ENCODE results near the gene PLEKHJ1. TPM values are rescaled to one million over a fixed set of nuclear protein-coding genes. Genes with fewer than 3 reads are reported as not detected.

The PLEKHJ1 gene
- total and polyA plus RNA-seq, 9 of the 15 experiments (the other 6 are each of a cell fraction or from before 2014, with no cell fraction given): 1.5 to 188 (median 63.9) TPM

DNA sequence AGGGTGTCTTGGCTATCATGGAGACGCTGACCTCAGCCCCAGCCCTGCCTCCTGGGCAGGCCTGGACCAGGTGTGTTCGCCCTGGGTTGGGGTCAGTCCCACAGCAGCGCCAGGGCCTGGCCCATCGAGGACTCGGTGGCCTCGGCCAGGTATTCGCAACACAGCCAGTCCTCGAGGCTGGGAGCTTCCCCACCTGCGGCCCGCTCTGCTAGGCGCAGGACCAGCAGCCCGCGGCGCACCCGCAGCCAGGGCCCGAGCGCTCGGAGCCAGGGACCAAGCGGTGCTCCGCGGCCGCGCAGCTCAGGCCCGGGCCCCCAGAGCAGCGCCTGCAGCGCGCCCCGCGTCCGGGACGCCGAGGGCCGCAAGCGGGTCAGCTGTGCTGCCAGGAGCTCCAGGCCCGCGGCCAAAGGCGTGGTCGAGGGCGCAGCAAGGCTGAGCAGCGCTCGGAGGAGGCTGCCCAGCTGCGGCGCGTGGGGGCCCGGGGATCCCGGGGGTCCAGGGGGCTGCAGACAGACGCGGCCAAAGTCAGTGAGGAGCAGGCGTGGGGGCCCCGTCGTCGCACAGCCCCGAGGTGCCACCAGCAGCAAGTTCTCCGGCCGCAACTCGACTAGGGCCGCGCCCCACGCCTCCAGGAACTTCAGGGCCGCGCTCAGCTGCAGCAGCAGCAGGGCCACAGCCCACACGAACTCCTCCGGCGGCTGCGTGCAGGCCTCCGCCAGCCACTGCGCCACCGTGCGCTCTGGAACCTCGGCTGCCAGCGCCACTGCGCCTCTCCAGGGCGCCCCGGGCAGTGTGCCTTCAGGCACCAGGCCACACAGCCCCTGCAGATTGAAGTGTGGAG, 39.7 kb upstream of the PLEKHJ1 start (continued):
- TF ChIP-seq, protein P1, sequence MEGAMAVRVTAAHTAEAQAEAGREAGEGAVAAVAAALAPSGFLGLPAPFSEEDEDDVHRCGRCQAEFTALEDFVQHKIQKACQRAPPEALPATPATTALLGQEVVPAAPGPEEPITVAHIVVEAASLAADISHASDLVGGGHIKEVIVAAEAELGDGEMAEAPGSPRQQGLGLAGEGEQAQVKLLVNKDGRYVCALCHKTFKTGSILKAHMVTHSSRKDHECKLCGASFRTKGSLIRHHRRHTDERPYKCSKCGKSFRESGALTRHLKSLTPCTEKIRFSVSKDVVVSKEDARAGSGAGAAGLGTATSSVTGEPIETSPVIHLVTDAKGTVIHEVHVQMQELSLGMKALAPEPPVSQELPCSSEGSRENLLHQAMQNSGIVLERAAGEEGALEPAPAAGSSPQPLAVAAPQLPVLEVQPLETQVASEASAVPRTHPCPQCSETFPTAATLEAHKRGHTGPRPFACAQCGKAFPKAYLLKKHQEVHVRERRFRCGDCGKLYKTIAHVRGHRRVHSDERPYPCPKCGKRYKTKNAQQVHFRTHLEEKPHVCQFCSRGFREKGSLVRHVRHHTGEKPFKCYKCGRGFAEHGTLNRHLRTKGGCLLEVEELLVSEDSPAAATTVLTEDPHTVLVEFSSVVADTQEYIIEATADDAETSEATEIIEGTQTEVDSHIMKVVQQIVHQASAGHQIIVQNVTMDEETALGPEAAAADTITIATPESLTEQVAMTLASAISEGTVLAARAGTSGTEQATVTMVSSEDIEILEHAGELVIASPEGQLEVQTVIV (CRISPR knock-in tag; IDR thresholded peaks at IDR 0.05; ENCODE audit: borderline replicate concordance): no peak
- TF ChIP-seq ZNF507 (tag; conservative IDR thresholded peaks at IDR 0.05) (no peak), RBFOX2 (IDR thresholded peaks at IDR 0.05; ENCODE audit: low read depth, low read length) (peak; percentile 67), SLC30A9 (CRISPR knock-in tag; IDR thresholded peaks at IDR 0.05) (no peak), CBFA2T3 (IDR thresholded peaks at IDR 0.05) (no peak), FOS (IDR thresholded peaks at IDR 0.05; ENCODE audit: extremely low read depth, insufficient read length) (no peak), SAFB (IDR thresholded peaks at IDR 0.05; ENCODE audit: borderline replicate concordance, low read depth, low read length) (0 out of 2 replicates have a peak, but pooled peaks have one; percentile 12), NR4A1 (CRISPR knock-in tag; IDR thresholded peaks at IDR 0.05) (no peak), NR4A1 (tag; IDR thresholded peaks at IDR 0.05) (no peak), MCM5 (IDR thresholded peaks at IDR 0.05; ENCODE audit: low read depth) (no peak), NFYB (IDR thresholded peaks at IDR 0.05; ENCODE audit: extremely low read depth, insufficient read length) (no peak), MED1 (CRISPR knock-in tag; IDR thresholded peaks at IDR 0.05; ENCODE audit: borderline replicate concordance) (no peak), SETDB1 (IDR thresholded peaks at IDR 0.05; ENCODE audit: low read length) (no peak), FUS (optimal IDR thresholded peaks at IDR 0.05; ENCODE audit: low read depth, low read length) (peak; percentile 48), ZNF274 (IDR thresholded peaks at IDR 0.05; ENCODE audit: borderline replicate concordance, low read depth, low read length) (no peak), POU5F1 (IDR thresholded peaks at IDR 0.05; ENCODE audit: borderline replicate concordance, low read depth, low read length, partially characterized antibody) (no peak)
- TF ChIP-seq, protein P2, sequence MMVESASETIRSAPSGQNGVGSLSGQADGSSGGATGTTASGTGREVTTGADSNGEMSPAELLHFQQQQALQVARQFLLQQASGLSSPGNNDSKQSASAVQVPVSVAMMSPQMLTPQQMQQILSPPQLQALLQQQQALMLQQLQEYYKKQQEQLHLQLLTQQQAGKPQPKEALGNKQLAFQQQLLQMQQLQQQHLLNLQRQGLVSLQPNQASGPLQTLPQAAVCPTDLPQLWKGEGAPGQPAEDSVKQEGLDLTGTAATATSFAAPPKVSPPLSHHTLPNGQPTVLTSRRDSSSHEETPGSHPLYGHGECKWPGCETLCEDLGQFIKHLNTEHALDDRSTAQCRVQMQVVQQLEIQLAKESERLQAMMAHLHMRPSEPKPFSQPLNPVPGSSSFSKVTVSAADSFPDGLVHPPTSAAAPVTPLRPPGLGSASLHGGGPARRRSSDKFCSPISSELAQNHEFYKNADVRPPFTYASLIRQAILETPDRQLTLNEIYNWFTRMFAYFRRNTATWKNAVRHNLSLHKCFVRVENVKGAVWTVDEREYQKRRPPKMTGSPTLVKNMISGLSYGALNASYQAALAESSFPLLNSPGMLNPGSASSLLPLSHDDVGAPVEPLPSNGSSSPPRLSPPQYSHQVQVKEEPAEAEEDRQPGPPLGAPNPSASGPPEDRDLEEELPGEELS (CRISPR knock-in tag; IDR thresholded peaks at IDR 0.05; ENCODE audit: borderline replicate concordance): no peak
- TF ChIP-seq, protein P3, sequence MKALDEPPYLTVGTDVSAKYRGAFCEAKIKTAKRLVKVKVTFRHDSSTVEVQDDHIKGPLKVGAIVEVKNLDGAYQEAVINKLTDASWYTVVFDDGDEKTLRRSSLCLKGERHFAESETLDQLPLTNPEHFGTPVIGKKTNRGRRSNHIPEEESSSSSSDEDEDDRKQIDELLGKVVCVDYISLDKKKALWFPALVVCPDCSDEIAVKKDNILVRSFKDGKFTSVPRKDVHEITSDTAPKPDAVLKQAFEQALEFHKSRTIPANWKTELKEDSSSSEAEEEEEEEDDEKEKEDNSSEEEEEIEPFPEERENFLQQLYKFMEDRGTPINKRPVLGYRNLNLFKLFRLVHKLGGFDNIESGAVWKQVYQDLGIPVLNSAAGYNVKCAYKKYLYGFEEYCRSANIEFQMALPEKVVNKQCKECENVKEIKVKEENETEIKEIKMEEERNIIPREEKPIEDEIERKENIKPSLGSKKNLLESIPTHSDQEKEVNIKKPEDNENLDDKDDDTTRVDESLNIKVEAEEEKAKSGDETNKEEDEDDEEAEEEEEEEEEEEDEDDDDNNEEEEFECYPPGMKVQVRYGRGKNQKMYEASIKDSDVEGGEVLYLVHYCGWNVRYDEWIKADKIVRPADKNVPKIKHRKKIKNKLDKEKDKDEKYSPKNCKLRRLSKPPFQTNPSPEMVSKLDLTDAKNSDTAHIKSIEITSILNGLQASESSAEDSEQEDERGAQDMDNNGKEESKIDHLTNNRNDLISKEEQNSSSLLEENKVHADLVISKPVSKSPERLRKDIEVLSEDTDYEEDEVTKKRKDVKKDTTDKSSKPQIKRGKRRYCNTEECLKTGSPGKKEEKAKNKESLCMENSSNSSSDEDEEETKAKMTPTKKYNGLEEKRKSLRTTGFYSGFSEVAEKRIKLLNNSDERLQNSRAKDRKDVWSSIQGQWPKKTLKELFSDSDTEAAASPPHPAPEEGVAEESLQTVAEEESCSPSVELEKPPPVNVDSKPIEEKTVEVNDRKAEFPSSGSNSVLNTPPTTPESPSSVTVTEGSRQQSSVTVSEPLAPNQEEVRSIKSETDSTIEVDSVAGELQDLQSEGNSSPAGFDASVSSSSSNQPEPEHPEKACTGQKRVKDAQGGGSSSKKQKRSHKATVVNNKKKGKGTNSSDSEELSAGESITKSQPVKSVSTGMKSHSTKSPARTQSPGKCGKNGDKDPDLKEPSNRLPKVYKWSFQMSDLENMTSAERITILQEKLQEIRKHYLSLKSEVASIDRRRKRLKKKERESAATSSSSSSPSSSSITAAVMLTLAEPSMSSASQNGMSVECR (CRISPR knock-in tag; IDR thresholded peaks at IDR 0.05): no peak

Measured in K562 (cell line).